ENCODE data around the gene METTL16. TPM values are rescaled to one million over a fixed set of nuclear protein-coding genes. Genes with fewer than 3 reads are reported as not detected.

Gene METTL16
- total RNA-seq, 1 experiment from 2014 or later: 54.1 TPM

- TF ChIP-seq FOXK1 (CRISPR knock-in tag; IDR thresholded peaks at IDR 0.05): peak; percentile 74
- TF ChIP-seq HMGA2 (CRISPR knock-in tag; IDR thresholded peaks at IDR 0.05): 0 out of 2 replicates have a peak, but pooled peaks have one; percentile 22
- TF ChIP-seq, protein P1, sequence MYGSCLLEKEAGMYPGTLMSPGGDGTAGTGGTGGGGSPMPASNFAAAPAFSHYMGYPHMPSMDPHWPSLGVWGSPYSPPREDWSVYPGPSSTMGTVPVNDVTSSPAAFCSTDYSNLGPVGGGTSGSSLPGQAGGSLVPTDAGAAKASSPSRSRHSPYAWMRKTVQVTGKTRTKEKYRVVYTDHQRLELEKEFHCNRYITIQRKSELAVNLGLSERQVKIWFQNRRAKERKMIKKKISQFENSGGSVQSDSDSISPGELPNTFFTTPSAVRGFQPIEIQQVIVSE (CRISPR knock-in tag; IDR thresholded peaks at IDR 0.05; ENCODE audit: borderline replicate concordance): no peak
- TF ChIP-seq, protein P2, sequence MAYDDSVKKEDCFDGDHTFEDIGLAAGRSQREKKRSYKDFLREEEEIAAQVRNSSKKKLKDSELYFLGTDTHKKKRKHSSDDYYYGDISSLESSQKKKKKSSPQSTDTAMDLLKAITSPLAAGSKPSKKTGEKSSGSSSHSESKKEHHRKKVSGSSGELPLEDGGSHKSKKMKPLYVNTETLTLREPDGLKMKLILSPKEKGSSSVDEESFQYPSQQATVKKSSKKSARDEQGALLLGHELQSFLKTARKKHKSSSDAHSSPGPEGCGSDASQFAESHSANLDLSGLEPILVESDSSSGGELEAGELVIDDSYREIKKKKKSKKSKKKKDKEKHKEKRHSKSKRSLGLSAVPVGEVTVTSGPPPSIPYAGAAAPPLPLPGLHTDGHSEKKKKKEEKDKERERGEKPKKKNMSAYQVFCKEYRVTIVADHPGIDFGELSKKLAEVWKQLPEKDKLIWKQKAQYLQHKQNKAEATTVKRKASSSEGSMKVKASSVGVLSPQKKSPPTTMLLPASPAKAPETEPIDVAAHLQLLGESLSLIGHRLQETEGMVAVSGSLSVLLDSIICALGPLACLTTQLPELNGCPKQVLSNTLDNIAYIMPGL (CRISPR knock-in tag; IDR thresholded peaks at IDR 0.05): 0 out of 2 replicates have a peak, but pooled peaks have one; percentile 20
- TF ChIP-seq, protein P3, sequence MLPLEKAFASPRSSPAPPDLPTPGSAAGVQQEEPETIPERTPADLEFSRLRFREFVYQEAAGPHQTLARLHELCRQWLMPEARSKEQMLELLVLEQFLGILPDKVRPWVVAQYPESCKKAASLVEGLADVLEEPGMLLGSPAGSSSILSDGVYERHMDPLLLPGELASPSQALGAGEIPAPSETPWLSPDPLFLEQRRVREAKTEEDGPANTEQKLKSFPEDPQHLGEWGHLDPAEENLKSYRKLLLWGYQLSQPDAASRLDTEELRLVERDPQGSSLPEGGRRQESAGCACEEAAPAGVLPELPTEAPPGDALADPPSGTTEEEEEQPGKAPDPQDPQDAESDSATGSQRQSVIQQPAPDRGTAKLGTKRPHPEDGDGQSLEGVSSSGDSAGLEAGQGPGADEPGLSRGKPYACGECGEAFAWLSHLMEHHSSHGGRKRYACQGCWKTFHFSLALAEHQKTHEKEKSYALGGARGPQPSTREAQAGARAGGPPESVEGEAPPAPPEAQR (CRISPR knock-in tag; IDR thresholded peaks at IDR 0.05): no peak
Measured at GRCh38 chr17:2393174-2393953, 118.3 kb downstream of the METTL16 start (continued).

- no peaks in the 10 kb centered on the region for H3K27me3 Mint-ChIP-seq (ENCODE audit: low read depth)
- no peaks in the 10 kb centered on the region for H3K9me3 Mint-ChIP-seq
- peak overlapping the region; percentile 78 for H3K27ac Mint-ChIP-seq
- ATAC-seq (peak; percentile 59), DNase-seq (ENCODE audit: low spot score) (peak; percentile 94)
- H3K36me3 Mint-ChIP-seq: peaks cover 3% of the 10 kb centered on the region; the same call in 1 of the 2 replicates
- H3K4me3 Mint-ChIP-seq: peak overlapping the region; percentile 80
- peaks cover 42% of the 10 kb centered on the region for H3K4me1 Mint-ChIP-seq
- CTCF ChIA-PET: interaction anchor here (0.6 to 5.2 kb wide), 14 partner anchors 9 to 744 kb away, joined by 3 to 84 read pairs (median 4); partner anchors contain the start of gene TSR1
- POLR2A ChIA-PET: interaction anchor here (0.6 to 2.2 kb wide), 7 partner anchors 9 to 294 kb away, joined by 3 to 13 read pairs (median 3); no protein-coding TSS in a partner anchor
- TF ChIP-seq ZBTB21 (CRISPR knock-in tag; IDR thresholded peaks at IDR 0.05; ENCODE audit: borderline replicate concordance) (no peak), MYBL2 (CRISPR knock-in tag; IDR thresholded peaks at IDR 0.05) (peak; percentile 75; the same call in 1 of the 2 replicates), CBFB (CRISPR knock-in tag; IDR thresholded peaks at IDR 0.05; ENCODE audit: low read depth) (no peak), NFYB (CRISPR knock-in tag; conservative IDR thresholded peaks at IDR 0.05; ENCODE audit: low read depth) (peak; percentile 73), FOXK1 (CRISPR knock-in tag; IDR thresholded peaks at IDR 0.05) (peak; percentile 51; the same call in 1 of the 2 replicates), SP1 (CRISPR knock-in tag; conservative IDR thresholded peaks at IDR 0.05) (peak; percentile 98), GRHL2 (CRISPR knock-in tag; IDR thresholded peaks at IDR 0.05; ENCODE audit: insufficient replicate concordance, severe bottlenecking) (no peak), TP53 (CRISPR knock-in tag; IDR thresholded peaks at IDR 0.05) (no peak), FOXP4 (CRISPR knock-in tag; IDR thresholded peaks at IDR 0.05) (peak; percentile 34; the same call in 1 of the 2 replicates), MAX (CRISPR knock-in tag; IDR thresholded peaks at IDR 0.05) (peak; percentile 22; the same call in 1 of the 2 replicates)
Measured at GRCh38 chr17:2392252-2393173, 119.2 kb downstream of the METTL16 start.
